ENCODE results near the gene OR7G2.

OR7G2 gene

GRCh38 chr19:9132422-9132821, 25.1 kb upstream of the OR7G2 start:
- H3K4me1 ChIP-seq (ENCODE audit: control insufficient read depth, insufficient read depth, low read length, unreplicated experiment), result peaks cover 5% of the 10 kb centered on the region
- no peak overlapping the region for H3K27ac ChIP-seq (ENCODE audit: low read depth, low read length)

GRCh38 chr19:9130965-9131364, 23.7 kb upstream of the OR7G2 start:
- no peak overlapping the region for H2AFZ ChIP-seq (ENCODE audit: low read length, unreplicated experiment)
- H3K79me2 ChIP-seq (ENCODE audit: control insufficient read depth, insufficient read depth, low read length, unreplicated experiment), result no peaks in the 10 kb centered on the region
- no peak overlapping the region for H3K27ac ChIP-seq (ENCODE audit: low read depth, low read length)
- peaks cover 5% of the 10 kb centered on the region for H3K4me1 ChIP-seq (ENCODE audit: control insufficient read depth, insufficient read depth, low read length, unreplicated experiment)
- H3K27me3 ChIP-seq (ENCODE audit: insufficient read depth, low read length), result no peaks in the 10 kb centered on the region
- no peak overlapping the region for H3K4me3 ChIP-seq (ENCODE audit: low read depth, low read length)
- no peaks in the 10 kb centered on the region for H3K36me3 ChIP-seq (ENCODE audit: insufficient read depth, low read length)

More at GRCh38 chr19:9132422-9132821, 25.1 kb upstream of the OR7G2 start:
- H3K27me3 ChIP-seq (ENCODE audit: insufficient read depth, low read length), result no peaks in the 10 kb centered on the region
- H3K4me3 ChIP-seq (ENCODE audit: low read depth, low read length), result no peak overlapping the region
- H2AFZ ChIP-seq (ENCODE audit: low read length, unreplicated experiment), result no peak overlapping the region
- H3K36me3 ChIP-seq (ENCODE audit: insufficient read depth, low read length), result no peaks in the 10 kb centered on the region
- no peaks in the 10 kb centered on the region for H3K79me2 ChIP-seq (ENCODE audit: control insufficient read depth, insufficient read depth, low read length, unreplicated experiment)

GRCh38 chr19:9128171-9128570, 20.9 kb upstream of the OR7G2 start:
- no peaks in the 10 kb centered on the region for H3K79me2 ChIP-seq (ENCODE audit: control insufficient read depth, insufficient read depth, low read length, unreplicated experiment)
- peak overlapping the region; percentile 18; the same call in 1 of the 2 replicates for H3K27ac ChIP-seq (ENCODE audit: low read depth, low read length)
- H2AFZ ChIP-seq (ENCODE audit: low read length, unreplicated experiment), result no peak overlapping the region
- peaks cover 5% of the 10 kb centered on the region for H3K4me1 ChIP-seq (ENCODE audit: control insufficient read depth, insufficient read depth, low read length, unreplicated experiment)
- no peak overlapping the region for H3K4me3 ChIP-seq (ENCODE audit: low read depth, low read length)
- H3K36me3 ChIP-seq (ENCODE audit: insufficient read depth, low read length), result no peaks in the 10 kb centered on the region
- no peaks in the 10 kb centered on the region for H3K27me3 ChIP-seq (ENCODE audit: insufficient read depth, low read length)

GRCh38 chr19:9126900-9127405, 19.7 kb upstream of the OR7G2 start, which contains the start of gene OR7G3:
Gene OR7G3, minus strand, starts transcription at chr19:9126950. Its CDS starts 0 bp downstream, at chr19:9126950.
- Histone ChIP-seq H3K36me3 (ENCODE audit: insufficient read depth, low read length) (no peaks in the 10 kb centered on the region), H2AFZ (ENCODE audit: low read length, unreplicated experiment) (no peak within 1 kb of the TSS), H3K27me3 (ENCODE audit: insufficient read depth, low read length) (no peaks in the 10 kb centered on the region), H3K4me1 (ENCODE audit: control insufficient read depth, insufficient read depth, low read length, unreplicated experiment) (peaks cover 5% of the 10 kb centered on the region), H3K27ac (ENCODE audit: low read depth, low read length) (no peak within 1 kb of the TSS), H3K4me3 (ENCODE audit: low read depth, low read length) (no peak within 1 kb of the TSS), H3K79me2 (ENCODE audit: control insufficient read depth, insufficient read depth, low read length, unreplicated experiment) (no peaks in the 10 kb centered on the region)

- no peak overlapping the region for H2AFZ ChIP-seq (ENCODE audit: low read length, unreplicated experiment)
- H3K27me3 ChIP-seq (ENCODE audit: insufficient read depth, low read length), result peaks cover 11% of the 10 kb centered on the region; the same call in 1 of the 2 replicates
- H3K27ac ChIP-seq (ENCODE audit: low read depth, low read length), result no peak overlapping the region
- no peak overlapping the region for H3K4me3 ChIP-seq (ENCODE audit: low read depth, low read length)
- H3K79me2 ChIP-seq (ENCODE audit: control insufficient read depth, insufficient read depth, low read length, unreplicated experiment), result no peaks in the 10 kb centered on the region
- H3K4me1 ChIP-seq (ENCODE audit: control insufficient read depth, insufficient read depth, low read length, unreplicated experiment), result no peaks in the 10 kb centered on the region
- H3K36me3 ChIP-seq (ENCODE audit: insufficient read depth, low read length), result no peaks in the 10 kb centered on the region
These were observed 9.3 kb upstream of the OR7G2 start for GRCh38 chr19:9116547-9116946.

GRCh38 chr19:9115307-9115813, 8.1 kb upstream of the OR7G2 start, which contains the start of gene OR7G1:
Gene OR7G1, minus strand, starts transcription at chr19:9115763. Its CDS starts 0 bp downstream, at chr19:9115763.
- Histone ChIP-seq H3K36me3 (ENCODE audit: insufficient read depth, low read length) (no peaks in the 10 kb centered on the region), H3K27ac (ENCODE audit: low read depth, low read length) (no peak within 1 kb of the TSS), H3K79me2 (ENCODE audit: control insufficient read depth, insufficient read depth, low read length, unreplicated experiment) (no peaks in the 10 kb centered on the region), H3K4me1 (ENCODE audit: control insufficient read depth, insufficient read depth, low read length, unreplicated experiment) (no peaks in the 10 kb centered on the region), H3K4me3 (ENCODE audit: low read depth, low read length) (no peak within 1 kb of the TSS), H3K27me3 (ENCODE audit: insufficient read depth, low read length) (peaks cover 11% of the 10 kb centered on the region; the same call in 1 of the 2 replicates), H2AFZ (ENCODE audit: low read length, unreplicated experiment) (no peak within 1 kb of the TSS)

GRCh38 chr19:9109959-9110358, 2.7 kb upstream of the OR7G2 start:
- H3K27me3 ChIP-seq (ENCODE audit: insufficient read depth, low read length), result peaks cover 12% of the 10 kb centered on the region; the same call in 1 of the 2 replicates
- H3K4me3 ChIP-seq (ENCODE audit: low read depth, low read length), result no peak overlapping the region
- no peaks in the 10 kb centered on the region for H3K36me3 ChIP-seq (ENCODE audit: insufficient read depth, low read length)
- H3K27ac ChIP-seq (ENCODE audit: low read depth, low read length), result no peak overlapping the region
- no peak overlapping the region for H2AFZ ChIP-seq (ENCODE audit: low read length, unreplicated experiment)
- no peaks in the 10 kb centered on the region for H3K4me1 ChIP-seq (ENCODE audit: control insufficient read depth, insufficient read depth, low read length, unreplicated experiment)
- no peaks in the 10 kb centered on the region for H3K79me2 ChIP-seq (ENCODE audit: control insufficient read depth, insufficient read depth, low read length, unreplicated experiment)

- Histone ChIP-seq H3K27me3 (ENCODE audit: insufficient read depth, low read length) (peaks cover 3% of the 10 kb centered on the region), H3K27ac (ENCODE audit: low read depth, low read length) (no peak within 1 kb of the TSS), H3K4me3 (ENCODE audit: low read depth, low read length) (no peak within 1 kb of the TSS), H3K79me2 (ENCODE audit: control insufficient read depth, insufficient read depth, low read length, unreplicated experiment) (no peaks in the 10 kb centered on the region), H2AFZ (ENCODE audit: low read length, unreplicated experiment) (no peak within 1 kb of the TSS), H3K4me1 (ENCODE audit: control insufficient read depth, insufficient read depth, low read length, unreplicated experiment) (no peaks in the 10 kb centered on the region), H3K36me3 (ENCODE audit: insufficient read depth, low read length) (no peaks in the 10 kb centered on the region)
These were observed 20.5 kb downstream of the OR7G2 start, which contains the start of gene OR1M1 for GRCh38 chr19:9086761-9087160. Gene OR1M1, plus strand, starts transcription at chr19:9087061. Its CDS starts 6,184 bp downstream, at chr19:9093245.

GRCh38 chr19:9078651-9079050, 28.6 kb downstream of the OR7G2 start:
- Histone ChIP-seq H3K36me3 (ENCODE audit: insufficient read depth, low read length) (no peaks in the 10 kb centered on the region), H3K4me1 (ENCODE audit: control insufficient read depth, insufficient read depth, low read length, unreplicated experiment) (peaks cover 5% of the 10 kb centered on the region), H3K27me3 (ENCODE audit: insufficient read depth, low read length) (no peaks in the 10 kb centered on the region)

GRCh38 chr19:9076901-9077300, 30.4 kb downstream of the OR7G2 start:
- Histone ChIP-seq H3K79me2 (ENCODE audit: control insufficient read depth, insufficient read depth, low read length, unreplicated experiment) (no peaks in the 10 kb centered on the region), H3K36me3 (ENCODE audit: insufficient read depth, low read length) (no peaks in the 10 kb centered on the region), H3K27ac (ENCODE audit: low read depth, low read length) (no peak overlapping the region), H2AFZ (ENCODE audit: low read length, unreplicated experiment) (no peak overlapping the region), H3K27me3 (ENCODE audit: insufficient read depth, low read length) (no peaks in the 10 kb centered on the region), H3K4me3 (ENCODE audit: low read depth, low read length) (no peak overlapping the region), H3K4me1 (ENCODE audit: control insufficient read depth, insufficient read depth, low read length, unreplicated experiment) (peaks cover 5% of the 10 kb centered on the region)

More at GRCh38 chr19:9078651-9079050, 28.6 kb downstream of the OR7G2 start:
- H3K4me3 ChIP-seq (ENCODE audit: low read depth, low read length), result no peak overlapping the region
- H2AFZ ChIP-seq (ENCODE audit: low read length, unreplicated experiment), result no peak overlapping the region
- H3K27ac ChIP-seq (ENCODE audit: low read depth, low read length), result no peak overlapping the region
- H3K79me2 ChIP-seq (ENCODE audit: control insufficient read depth, insufficient read depth, low read length, unreplicated experiment), result no peaks in the 10 kb centered on the region

Data from ACC112 (cell line).